GM12874 (cell line): ENCODE data around the gene PKP1.

Experiments used
- CTCF ChIP-seq: IDR thresholded peaks from 2 replicates; pipeline ENCODE4 v1.5.1; 2011; ENCODE audit warnings: low read depth, mild to moderate bottlenecking, control low read depth, low read length, moderate library complexity; ENCODE audit not compliant: insufficient read depth

The PKP1 gene

DNA sequence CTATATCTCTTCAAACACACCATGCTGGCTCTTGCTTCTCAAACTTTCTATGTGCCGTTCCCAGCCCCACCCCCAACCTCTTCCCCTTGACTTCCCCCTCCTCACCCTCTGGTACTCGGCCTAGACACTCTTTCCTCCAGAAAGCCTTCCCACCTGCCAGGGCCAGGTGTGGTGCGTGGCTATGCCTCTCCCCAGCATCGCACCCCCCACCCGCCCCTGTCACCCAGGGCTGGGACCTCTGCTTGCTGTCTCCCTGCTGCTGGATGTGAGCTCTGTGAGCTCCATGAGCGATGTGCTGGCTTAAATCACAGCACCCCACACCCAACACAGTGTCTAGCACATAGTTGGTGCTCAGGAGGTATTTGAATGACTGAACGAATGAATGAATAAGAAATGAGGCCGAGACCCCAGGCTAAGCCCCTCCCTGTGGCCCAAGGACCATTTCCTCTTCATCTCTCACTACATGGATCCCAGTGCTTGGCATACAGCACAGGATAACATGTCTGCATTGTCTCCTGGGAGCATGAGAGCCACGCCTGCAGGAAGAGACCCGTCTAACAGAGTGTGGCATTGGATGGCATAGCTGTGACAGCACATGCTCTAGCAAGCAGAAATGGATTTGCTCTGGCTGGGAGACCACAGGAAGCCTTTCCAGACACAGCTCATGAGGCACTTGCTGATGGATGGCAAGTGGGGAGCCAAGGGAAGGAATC lies 74.5 kb downstream of the PKP1 start:
- TF ChIP-seq CTCF, result no peak

DNA sequence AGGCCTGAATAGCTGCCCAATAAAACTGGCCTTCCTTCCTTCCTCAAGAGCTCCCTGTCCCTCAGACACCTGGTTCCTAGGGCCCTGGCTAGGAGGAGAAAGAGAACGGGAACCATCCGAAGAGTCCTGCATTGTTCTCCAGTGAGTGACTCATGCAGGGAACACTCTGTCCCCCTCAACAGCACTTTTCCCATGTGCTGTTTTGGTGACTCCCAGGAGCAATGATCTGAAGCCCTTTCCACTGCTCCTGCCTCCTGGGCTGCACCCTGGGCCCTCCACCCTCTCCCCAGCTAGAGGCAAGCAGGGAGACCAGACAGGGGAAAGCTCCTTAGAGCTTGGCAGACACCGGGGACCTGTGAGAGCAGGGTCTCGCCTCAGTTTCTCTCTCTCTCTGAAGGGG lies 75.3 kb downstream of the PKP1 start:
- no peak for TF ChIP-seq CTCF

GRCh38 chr1:201359031-201359872 lies 75.9 kb downstream of the PKP1 start:
- no peak for TF ChIP-seq CTCF

GRCh38 chr1:201359873-201360210 lies 76.5 kb downstream of the PKP1 start:
- TF ChIP-seq CTCF, result no peak

DNA sequence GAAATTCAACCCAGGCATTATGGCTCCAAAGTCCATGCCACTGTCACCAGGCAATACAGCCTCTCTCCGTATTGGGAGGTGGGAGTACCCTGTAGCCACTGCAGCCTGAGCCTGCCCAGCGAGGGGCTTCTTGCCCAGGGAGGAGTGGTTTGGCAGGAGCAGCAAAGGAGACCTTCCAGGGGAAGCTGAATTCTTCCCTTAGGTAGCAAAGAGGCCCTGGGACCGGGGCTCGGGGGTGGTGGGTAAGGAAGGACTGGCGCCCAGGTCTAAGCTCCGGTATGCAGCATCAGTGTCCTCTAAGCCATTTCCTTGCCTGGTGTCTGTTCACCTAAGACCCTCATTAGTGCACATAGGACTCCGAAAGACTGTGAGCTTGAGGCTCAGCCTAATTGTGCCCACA lies 77.2 kb downstream of the PKP1 start:
- TF ChIP-seq CTCF, result no peak

GRCh38 chr1:201360901-201361651 lies 77.8 kb downstream of the PKP1 start:
- TF ChIP-seq CTCF, result no peak

DNA sequence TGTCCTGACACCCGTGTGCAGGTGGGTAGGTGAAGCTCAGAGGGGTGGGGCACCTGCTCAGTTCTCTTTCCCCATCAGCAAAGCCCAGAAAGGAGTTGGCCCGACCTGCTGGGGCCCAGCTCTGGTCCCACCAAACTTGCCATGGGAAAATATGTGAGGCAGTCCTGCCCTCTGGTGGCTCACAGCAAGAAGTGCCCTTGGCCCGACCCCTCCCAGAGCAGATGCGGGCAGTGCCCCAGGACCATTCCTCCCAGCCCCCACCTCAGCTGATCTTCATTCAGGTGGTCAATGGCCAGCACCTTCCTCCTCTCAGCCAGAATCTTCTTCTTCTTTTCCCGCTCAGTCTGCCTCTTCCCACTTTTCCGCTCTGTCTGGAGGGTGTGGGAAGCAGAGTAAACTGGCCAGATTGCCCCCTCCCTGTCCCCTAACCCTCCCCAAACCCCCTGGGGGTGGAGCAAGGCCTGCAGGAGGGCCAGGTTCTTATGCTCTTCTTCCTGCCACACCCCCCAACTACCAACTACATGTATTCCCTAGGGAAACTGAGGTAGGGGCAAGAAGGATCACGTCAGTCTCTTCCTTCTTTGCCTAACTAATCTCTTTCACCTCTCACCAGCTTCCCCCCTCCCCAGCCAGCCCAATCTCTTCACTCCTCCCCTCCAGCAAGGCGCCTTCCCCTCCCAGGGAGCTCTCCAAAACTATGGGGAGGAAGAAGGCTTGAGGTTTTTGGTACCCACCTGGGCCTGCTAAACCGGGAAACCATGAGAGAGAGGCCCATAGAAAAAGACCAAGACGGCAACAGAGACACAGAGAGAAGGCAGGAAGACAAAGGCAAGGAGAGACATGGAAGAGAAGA lies 78.6 kb downstream of the PKP1 start:
- peak; percentile 80 for TF ChIP-seq CTCF
